Subcutaneous adipose tissue (tissue), 4 donors: Measurements from ENCODE around the gene SLC1A4. TPM values are rescaled to one million over a fixed set of nuclear protein-coding genes. Genes with fewer than 3 reads are reported as not detected.

ENCODE experiments used
- CTCF ChIP-seq: fragments of 450-650 bp; IDR thresholded peaks from one replicate; pipeline ENCODE4 v1.5.1; 2016; ENCODE audit warnings: low read depth, mild to moderate bottlenecking, control low read depth, antibody characterized with exemption, moderate library complexity
- total RNA-seq, 4 donors: library from RNA; depleted of rRNA; stranded (reverse); fragments of >200 nt; gene quantifications; one replicate each; pipeline ENCODE4 v1.1.0, GENCODE V29; 2016

SLC1A4 gene
- total RNA-seq, 4 donors from 2014 or later, result 2.6 to 15.5 (median 6.8) TPM

- no peak for TF ChIP-seq CTCF
Measured at GRCh38 chr2:65057391-65058052, 68.3 kb downstream of the SLC1A4 start.

- no peak for TF ChIP-seq CTCF
Measured at GRCh38 chr2:65059071-65059470, 69.9 kb downstream of the SLC1A4 start.

GRCh38 chr2:65061146-65061909 is 72.1 kb downstream of the SLC1A4 start:
- TF ChIP-seq CTCF, result no peak

GRCh38 chr2:65061910-65062339 is 72.7 kb downstream of the SLC1A4 start:
- no peak for TF ChIP-seq CTCF

GRCh38 chr2:65062843-65063825 is 73.9 kb downstream of the SLC1A4 start:
- no peak for TF ChIP-seq CTCF

- TF ChIP-seq CTCF, result no peak
Measured at GRCh38 chr2:65064728-65065552, 75.7 kb downstream of the SLC1A4 start.
